ENCODE data around the gene SYNPR.
"Not testable (repeated sequence)": the region's sequence is repeated elsewhere in the genome, so short reads cannot be mapped to it uniquely, and the experiment has no call there.

SYNPR gene

GRCh38 chr3:63635186-63635585 is 357.1 kb downstream of the SYNPR start:
- no peak overlapping the region for H3K9ac ChIP-seq (ENCODE audit: low read length)
- no peak overlapping the region for H3K4me3 ChIP-seq (ENCODE audit: low read depth in 1 of 2, low read length in 2 of 2)
- no peaks in the 10 kb centered on the region for H3K36me3 ChIP-seq (ENCODE audit: insufficient read depth, low read length)
- H3K4me1 ChIP-seq (ENCODE audit: insufficient read depth, low read length): no peaks in the 10 kb centered on the region
- no peaks in the 10 kb centered on the region for H3K9me3 ChIP-seq (ENCODE audit: low read length)
- H3K27me3 ChIP-seq (ENCODE audit: control insufficient read depth in 1 of 2, insufficient read depth in 2 of 2, low read length in 2 of 2): no peaks in the 10 kb centered on the region
- H3K27ac ChIP-seq (ENCODE audit: low read depth, low read length): no peak overlapping the region

- H3K9me3 ChIP-seq (ENCODE audit: low read length): no peaks in the 10 kb centered on the region
- H3K27ac ChIP-seq (ENCODE audit: low read depth, low read length): no peak overlapping the region
- H3K27me3 ChIP-seq (ENCODE audit: control insufficient read depth in 1 of 2, insufficient read depth in 2 of 2, low read length in 2 of 2): no peaks in the 10 kb centered on the region
- H3K4me3 ChIP-seq (ENCODE audit: low read depth in 1 of 2, low read length in 2 of 2): no peak overlapping the region
- no peaks in the 10 kb centered on the region for H3K36me3 ChIP-seq (ENCODE audit: insufficient read depth, low read length)
- H3K9ac ChIP-seq (ENCODE audit: low read length): no peak overlapping the region
- H3K4me1 ChIP-seq (ENCODE audit: insufficient read depth, low read length): no peaks in the 10 kb centered on the region
These were observed 361.7 kb downstream of the SYNPR start for GRCh38 chr3:63639806-63640205.

- Histone ChIP-seq H3K4me3 (ENCODE audit: low read depth in 1 of 2, low read length in 2 of 2) (no peak overlapping the region), H3K9me3 (ENCODE audit: low read length) (no peaks in the 10 kb centered on the region), H3K27ac (ENCODE audit: low read depth, low read length) (no peak overlapping the region), H3K27me3 (ENCODE audit: control insufficient read depth in 1 of 2, insufficient read depth in 2 of 2, low read length in 2 of 2) (no peaks in the 10 kb centered on the region), H3K36me3 (ENCODE audit: insufficient read depth, low read length) (no peaks in the 10 kb centered on the region), H3K9ac (ENCODE audit: low read length) (no peak overlapping the region), H3K4me1 (ENCODE audit: insufficient read depth, low read length) (no peaks in the 10 kb centered on the region)
These were observed 364.4 kb downstream of the SYNPR start for GRCh38 chr3:63642488-63642887.

- Histone ChIP-seq H3K9ac (ENCODE audit: low read length) (no peak overlapping the region), H3K27ac (ENCODE audit: low read depth, low read length) (no peak overlapping the region), H3K27me3 (ENCODE audit: control insufficient read depth in 1 of 2, insufficient read depth in 2 of 2, low read length in 2 of 2) (no peaks in the 10 kb centered on the region), H3K9me3 (ENCODE audit: low read length) (no peaks in the 10 kb centered on the region), H3K4me3 (ENCODE audit: low read depth in 1 of 2, low read length in 2 of 2) (no peak overlapping the region), H3K36me3 (ENCODE audit: insufficient read depth, low read length) (no peaks in the 10 kb centered on the region), H3K4me1 (ENCODE audit: insufficient read depth, low read length) (no peaks in the 10 kb centered on the region)
These were observed 366.2 kb downstream of the SYNPR start for GRCh38 chr3:63644212-63644797.

- H3K27ac ChIP-seq (ENCODE audit: low read depth, low read length); H3K4me3 ChIP-seq (ENCODE audit: low read depth in 1 of 2, low read length in 2 of 2): not testable (repeated sequence)
These were observed 367.0 kb downstream of the SYNPR start for GRCh38 chr3:63644928-63645781.

GRCh38 chr3:63652066-63652725 is 374.1 kb downstream of the SYNPR start, which contains the start of gene SNTN:
SNTN (plus strand) TSS chr3:63652675; CDS start chr3:63652688, 13 bp downstream.
- H3K9ac ChIP-seq (ENCODE audit: low read length): no peak within 1 kb of the TSS
- H3K4me3 ChIP-seq (ENCODE audit: low read depth in 1 of 2, low read length in 2 of 2): no peak within 1 kb of the TSS
- no peaks in the 10 kb centered on the region for H3K9me3 ChIP-seq (ENCODE audit: low read length)
- no peaks in the 10 kb centered on the region for H3K27me3 ChIP-seq (ENCODE audit: control insufficient read depth in 1 of 2, insufficient read depth in 2 of 2, low read length in 2 of 2)
- H3K36me3 ChIP-seq (ENCODE audit: insufficient read depth, low read length): no peaks in the 10 kb centered on the region
- H3K4me1 ChIP-seq (ENCODE audit: insufficient read depth, low read length): no peaks in the 10 kb centered on the region
- no peak within 1 kb of the TSS for H3K27ac ChIP-seq (ENCODE audit: low read depth, low read length)

More at GRCh38 chr3:63644928-63645781, 367.0 kb downstream of the SYNPR start:
- H3K9ac ChIP-seq (ENCODE audit: low read length); H3K27me3 ChIP-seq (ENCODE audit: control insufficient read depth in 1 of 2, insufficient read depth in 2 of 2, low read length in 2 of 2); H3K4me1 ChIP-seq (ENCODE audit: insufficient read depth, low read length); H3K36me3 ChIP-seq (ENCODE audit: insufficient read depth, low read length); H3K9me3 ChIP-seq (ENCODE audit: low read length): not testable (repeated sequence)

- H3K4me1 ChIP-seq (ENCODE audit: insufficient read depth, low read length): no peaks in the 10 kb centered on the region
- H3K9ac ChIP-seq (ENCODE audit: low read length): no peak overlapping the region
- no peak overlapping the region for H3K27ac ChIP-seq (ENCODE audit: low read depth, low read length)
- H3K36me3 ChIP-seq (ENCODE audit: insufficient read depth, low read length): no peaks in the 10 kb centered on the region
- H3K27me3 ChIP-seq (ENCODE audit: control insufficient read depth in 1 of 2, insufficient read depth in 2 of 2, low read length in 2 of 2): no peaks in the 10 kb centered on the region
- no peak overlapping the region for H3K4me3 ChIP-seq (ENCODE audit: low read depth in 1 of 2, low read length in 2 of 2)
- H3K9me3 ChIP-seq (ENCODE audit: low read length): no peaks in the 10 kb centered on the region
These were observed 376.1 kb downstream of the SYNPR start for GRCh38 chr3:63654211-63654610.

- no peaks in the 10 kb centered on the region for H3K27me3 ChIP-seq (ENCODE audit: control insufficient read depth in 1 of 2, insufficient read depth in 2 of 2, low read length in 2 of 2)
- no peaks in the 10 kb centered on the region for H3K36me3 ChIP-seq (ENCODE audit: insufficient read depth, low read length)
- H3K9ac ChIP-seq (ENCODE audit: low read length): no peak overlapping the region
- H3K4me3 ChIP-seq (ENCODE audit: low read depth in 1 of 2, low read length in 2 of 2): no peak overlapping the region
- no peaks in the 10 kb centered on the region for H3K9me3 ChIP-seq (ENCODE audit: low read length)
- H3K27ac ChIP-seq (ENCODE audit: low read depth, low read length): no peak overlapping the region
- H3K4me1 ChIP-seq (ENCODE audit: insufficient read depth, low read length): no peaks in the 10 kb centered on the region
These were observed 376.8 kb downstream of the SYNPR start for GRCh38 chr3:63654931-63655330.

- Histone ChIP-seq H3K9ac (ENCODE audit: low read length) (no peak overlapping the region), H3K9me3 (ENCODE audit: low read length) (no peaks in the 10 kb centered on the region), H3K27me3 (ENCODE audit: control insufficient read depth in 1 of 2, insufficient read depth in 2 of 2, low read length in 2 of 2) (no peaks in the 10 kb centered on the region), H3K36me3 (ENCODE audit: insufficient read depth, low read length) (no peaks in the 10 kb centered on the region), H3K27ac (ENCODE audit: low read depth, low read length) (no peak overlapping the region), H3K4me3 (ENCODE audit: low read depth in 1 of 2, low read length in 2 of 2) (no peak overlapping the region), H3K4me1 (ENCODE audit: insufficient read depth, low read length) (no peaks in the 10 kb centered on the region)
These were observed 377.4 kb downstream of the SYNPR start for GRCh38 chr3:63655519-63655918.

GRCh38 chr3:63656786-63657185 is 378.7 kb downstream of the SYNPR start:
- Histone ChIP-seq H3K9ac (ENCODE audit: low read length) (no peak overlapping the region), H3K27ac (ENCODE audit: low read depth, low read length) (no peak overlapping the region), H3K36me3 (ENCODE audit: insufficient read depth, low read length) (no peaks in the 10 kb centered on the region), H3K9me3 (ENCODE audit: low read length) (no peaks in the 10 kb centered on the region), H3K4me3 (ENCODE audit: low read depth in 1 of 2, low read length in 2 of 2) (no peak overlapping the region), H3K27me3 (ENCODE audit: control insufficient read depth in 1 of 2, insufficient read depth in 2 of 2, low read length in 2 of 2) (no peaks in the 10 kb centered on the region), H3K4me1 (ENCODE audit: insufficient read depth, low read length) (no peaks in the 10 kb centered on the region)

- no peaks in the 10 kb centered on the region for H3K4me1 ChIP-seq (ENCODE audit: insufficient read depth, low read length)
- no peak overlapping the region for H3K9ac ChIP-seq (ENCODE audit: low read length)
- H3K36me3 ChIP-seq (ENCODE audit: insufficient read depth, low read length): no peaks in the 10 kb centered on the region
- H3K27ac ChIP-seq (ENCODE audit: low read depth, low read length): no peak overlapping the region
- H3K27me3 ChIP-seq (ENCODE audit: control insufficient read depth in 1 of 2, insufficient read depth in 2 of 2, low read length in 2 of 2): no peaks in the 10 kb centered on the region
- H3K9me3 ChIP-seq (ENCODE audit: low read length): no peaks in the 10 kb centered on the region
- H3K4me3 ChIP-seq (ENCODE audit: low read depth in 1 of 2, low read length in 2 of 2): no peak overlapping the region
These were observed 383.1 kb downstream of the SYNPR start for GRCh38 chr3:63661242-63661641.

Measured in muscle layer of colon (tissue), 2 donors.